ENCODE results near the gene GPR108. TPM values are rescaled to one million over a fixed set of nuclear protein-coding genes. Genes with fewer than 3 reads are reported as not detected.
A peak's percentile ranks its signal among the peaks of the same experiment; 100 is the strongest.

GPR108 gene
- total and polyA plus RNA-seq, 2 of the 13 experiments (the other 11 are each of a cell fraction or from before 2014, with no cell fraction given): 36.4 to 63.0 TPM

GRCh38 chr19:6718741-6719539 is 18.4 kb downstream of the GPR108 start (continued):
- TF ChIP-seq, protein P1, sequence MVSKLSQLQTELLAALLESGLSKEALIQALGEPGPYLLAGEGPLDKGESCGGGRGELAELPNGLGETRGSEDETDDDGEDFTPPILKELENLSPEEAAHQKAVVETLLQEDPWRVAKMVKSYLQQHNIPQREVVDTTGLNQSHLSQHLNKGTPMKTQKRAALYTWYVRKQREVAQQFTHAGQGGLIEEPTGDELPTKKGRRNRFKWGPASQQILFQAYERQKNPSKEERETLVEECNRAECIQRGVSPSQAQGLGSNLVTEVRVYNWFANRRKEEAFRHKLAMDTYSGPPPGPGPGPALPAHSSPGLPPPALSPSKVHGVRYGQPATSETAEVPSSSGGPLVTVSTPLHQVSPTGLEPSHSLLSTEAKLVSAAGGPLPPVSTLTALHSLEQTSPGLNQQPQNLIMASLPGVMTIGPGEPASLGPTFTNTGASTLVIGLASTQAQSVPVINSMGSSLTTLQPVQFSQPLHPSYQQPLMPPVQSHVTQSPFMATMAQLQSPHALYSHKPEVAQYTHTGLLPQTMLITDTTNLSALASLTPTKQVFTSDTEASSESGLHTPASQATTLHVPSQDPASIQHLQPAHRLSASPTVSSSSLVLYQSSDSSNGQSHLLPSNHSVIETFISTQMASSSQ (IDR thresholded peaks at IDR 0.05; ENCODE audit: low read depth): no peak
- TF ChIP-seq, protein P1 (CRISPR knock-in tag; IDR thresholded peaks at IDR 0.05; ENCODE audit: borderline replicate concordance): no peak
- TF ChIP-seq, protein P2, sequence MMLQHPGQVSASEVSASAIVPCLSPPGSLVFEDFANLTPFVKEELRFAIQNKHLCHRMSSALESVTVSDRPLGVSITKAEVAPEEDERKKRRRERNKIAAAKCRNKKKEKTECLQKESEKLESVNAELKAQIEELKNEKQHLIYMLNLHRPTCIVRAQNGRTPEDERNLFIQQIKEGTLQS (CRISPR knock-in tag; IDR thresholded peaks at IDR 0.05): no peak
- TF ChIP-seq ZFX (CRISPR knock-in tag; IDR thresholded peaks at IDR 0.05; ENCODE audit: low read depth) (peak; percentile 49), NR2F2 (IDR thresholded peaks at IDR 0.05; ENCODE audit: borderline replicate concordance, low read depth) (no peak), CENPX (CRISPR knock-in tag; IDR thresholded peaks at IDR 0.05) (no peak), ZNF660 (CRISPR knock-in tag; IDR thresholded peaks at IDR 0.05; ENCODE audit: borderline replicate concordance, low read depth) (no peak), DMAP1 (CRISPR knock-in tag; IDR thresholded peaks at IDR 0.05) (0 out of 2 replicates have a peak, but pooled peaks have one; percentile 28), IKZF5 (CRISPR knock-in tag; IDR thresholded peaks at IDR 0.05) (no peak), GFI1 (CRISPR knock-in tag; IDR thresholded peaks at IDR 0.05; ENCODE audit: borderline replicate concordance) (no peak), KMT2A (CRISPR knock-in tag; IDR thresholded peaks at IDR 0.05) (peak; percentile 32; the same call in 1 of the 2 replicates), POLR2A (IDR thresholded peaks at IDR 0.05; ENCODE audit: insufficient read depth in 1 of 2, low read depth in 2 of 2, low read length in 2 of 2) (peak; percentile 85 to 88; a peak in 3 of 4 replicates), REPIN1 (CRISPR knock-in tag; IDR thresholded peaks at IDR 0.05; ENCODE audit: borderline replicate concordance, low read depth) (peak; percentile 63; the same call in 1 of the 2 replicates), PITX1 (CRISPR knock-in tag; IDR thresholded peaks at IDR 0.05) (peak; percentile 55)
- TF ChIP-seq, protein P3, sequence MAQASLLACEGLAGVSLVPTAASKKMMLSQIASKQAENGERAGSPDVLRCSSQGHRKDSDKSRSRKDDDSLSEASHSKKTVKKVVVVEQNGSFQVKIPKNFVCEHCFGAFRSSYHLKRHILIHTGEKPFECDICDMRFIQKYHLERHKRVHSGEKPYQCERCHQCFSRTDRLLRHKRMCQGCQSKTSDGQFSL (CRISPR knock-in tag; IDR thresholded peaks at IDR 0.05): peak; percentile 70; the same call in 1 of the 2 replicates
- TF ChIP-seq, protein P4, sequence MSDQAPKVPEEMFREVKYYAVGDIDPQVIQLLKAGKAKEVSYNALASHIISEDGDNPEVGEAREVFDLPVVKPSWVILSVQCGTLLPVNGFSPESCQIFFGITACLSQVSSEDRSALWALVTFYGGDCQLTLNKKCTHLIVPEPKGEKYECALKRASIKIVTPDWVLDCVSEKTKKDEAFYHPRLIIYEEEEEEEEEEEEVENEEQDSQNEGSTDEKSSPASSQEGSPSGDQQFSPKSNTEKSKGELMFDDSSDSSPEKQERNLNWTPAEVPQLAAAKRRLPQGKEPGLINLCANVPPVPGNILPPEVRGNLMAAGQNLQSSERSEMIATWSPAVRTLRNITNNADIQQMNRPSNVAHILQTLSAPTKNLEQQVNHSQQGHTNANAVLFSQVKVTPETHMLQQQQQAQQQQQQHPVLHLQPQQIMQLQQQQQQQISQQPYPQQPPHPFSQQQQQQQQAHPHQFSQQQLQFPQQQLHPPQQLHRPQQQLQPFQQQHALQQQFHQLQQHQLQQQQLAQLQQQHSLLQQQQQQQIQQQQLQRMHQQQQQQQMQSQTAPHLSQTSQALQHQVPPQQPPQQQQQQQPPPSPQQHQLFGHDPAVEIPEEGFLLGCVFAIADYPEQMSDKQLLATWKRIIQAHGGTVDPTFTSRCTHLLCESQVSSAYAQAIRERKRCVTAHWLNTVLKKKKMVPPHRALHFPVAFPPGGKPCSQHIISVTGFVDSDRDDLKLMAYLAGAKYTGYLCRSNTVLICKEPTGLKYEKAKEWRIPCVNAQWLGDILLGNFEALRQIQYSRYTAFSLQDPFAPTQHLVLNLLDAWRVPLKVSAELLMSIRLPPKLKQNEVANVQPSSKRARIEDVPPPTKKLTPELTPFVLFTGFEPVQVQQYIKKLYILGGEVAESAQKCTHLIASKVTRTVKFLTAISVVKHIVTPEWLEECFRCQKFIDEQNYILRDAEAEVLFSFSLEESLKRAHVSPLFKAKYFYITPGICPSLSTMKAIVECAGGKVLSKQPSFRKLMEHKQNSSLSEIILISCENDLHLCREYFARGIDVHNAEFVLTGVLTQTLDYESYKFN (CRISPR knock-in tag; conservative IDR thresholded peaks at IDR 0.05): no peak
